GM23338 (cell line): ENCODE data around the gene S100A13. TPM values are rescaled to one million over a fixed set of nuclear protein-coding genes. Genes with fewer than 3 reads are reported as not detected.

Source experiments
- ATAC-seq: fragments of 200-7000 bp; cut with Tn5 transposase; 3 replicates; pipeline ENCODE4 v1.9.1; 2020
- DNase-seq: peaks from one replicate; pipeline ENCODE4 v3.0.0-alpha.2; 2015; ENCODE audit warnings: low spot score
- H2AFZ ChIP-seq: fragments of 200-600 bp; sonication (generic); 2 replicates; pipeline ENCODE4 v1.8.0; 2016; ENCODE audit warnings: antibody characterized with exemption, mild to moderate bottlenecking, moderate library complexity
- H3F3A ChIP-seq: fragments of 200-600 bp; sonication (generic); replicated peaks from 2 replicates; pipeline ENCODE4 v1.8.0; 2017; ENCODE audit warnings: antibody characterized with exemption, mixed run types, low read depth
- H3K27ac ChIP-seq: fragments of 200-600 bp; sonication (generic); 2 replicates; pipeline ENCODE4 v1.6.1; 2016; ENCODE audit warnings: low read depth
- H3K27me3 ChIP-seq: fragments of 200-600 bp; sonication (generic); 2 replicates; pipeline ENCODE4 v1.8.0; 2016; ENCODE audit warnings: mild to moderate bottlenecking, mixed run types, moderate library complexity; ENCODE audit not compliant: insufficient read depth
- H3K36me3 ChIP-seq: fragments of 200-600 bp; sonication (generic); 2 replicates; pipeline ENCODE4 v1.8.0; 2016; ENCODE audit warnings: mild to moderate bottlenecking; ENCODE audit not compliant: insufficient read depth
- H3K4me1 ChIP-seq: fragments of 200-600 bp; sonication (generic); 2 replicates; pipeline ENCODE4 v1.8.0; 2016; ENCODE audit warnings: mild to moderate bottlenecking, moderate library complexity; ENCODE audit not compliant: insufficient read depth
- H3K4me2 ChIP-seq: fragments of 200-600 bp; sonication (generic); 2 replicates; pipeline ENCODE4 v1.7.1; 2017; ENCODE audit warnings: mixed run types
- H3K4me3 ChIP-seq: fragments of 200-600 bp; sonication (generic); 2 replicates; pipeline ENCODE4 v1.6.1; 2016; ENCODE audit warnings: mixed run types
- H3K79me2 ChIP-seq: fragments of 200-600 bp; sonication (generic); replicated peaks from 2 replicates; pipeline ENCODE4 v1.8.0; 2017; ENCODE audit warnings: mild to moderate bottlenecking; ENCODE audit not compliant: insufficient read depth
- H3K9me2 ChIP-seq: fragments of 200-600 bp; sonication (generic); 2 replicates; pipeline ENCODE4 v1.8.0; 2017; ENCODE audit not compliant: insufficient read depth
- H4K20me1 ChIP-seq: fragments of 200-600 bp; sonication (generic); replicated peaks from 2 replicates; pipeline ENCODE4 v1.8.0; 2017; ENCODE audit warnings: mild to moderate bottlenecking; ENCODE audit not compliant: insufficient read depth
- H3K27ac Mint-ChIP-seq: 2 replicates; pipeline ENCODE4 v1.8.0; 2020; ENCODE audit warnings: inconsistent platforms, mild to moderate bottlenecking, moderate library complexity, mixed read lengths
- H3K27me3 Mint-ChIP-seq: 3 replicates; pipeline ENCODE4 v1.8.0; 2022; ENCODE audit warnings: low read depth, mild to moderate bottlenecking, moderate library complexity, mixed read lengths, inconsistent platforms; ENCODE audit not compliant: insufficient read depth, poor library complexity
- H3K36me3 Mint-ChIP-seq: 3 replicates; pipeline ENCODE4 v1.8.0; 2021; ENCODE audit warnings: low read depth, mild to moderate bottlenecking, inconsistent platforms, moderate library complexity, mixed read lengths
- H3K4me1 Mint-ChIP-seq: 3 replicates; pipeline ENCODE4 v1.8.0; 2020; ENCODE audit warnings: mild to moderate bottlenecking, inconsistent platforms, mixed read lengths
- H3K4me3 Mint-ChIP-seq: 3 replicates; pipeline ENCODE4 v1.8.0; 2021; ENCODE audit warnings: moderate library complexity, mild to moderate bottlenecking, inconsistent platforms, mixed read lengths
- H3K9me3 Mint-ChIP-seq: 3 replicates; pipeline ENCODE4 v1.8.0; 2020; ENCODE audit warnings: moderate library complexity, mild to moderate bottlenecking, inconsistent platforms, mixed read lengths
- CREB1 ChIP-seq: fragments of 250-450 bp; sonication (Bioruptor Pico); IDR thresholded peaks from 2 replicates; pipeline ENCODE4 v1.5.0; 2020; ENCODE audit warnings: low read depth, mild to moderate bottlenecking, moderate library complexity
- EZH2 ChIP-seq: fragments of 200-600 bp; sonication (generic); IDR thresholded peaks from one replicate; pipeline ENCODE4 v1.8.0; 2017; ENCODE audit warnings: antibody characterized with exemption, mild to moderate bottlenecking, low read depth; ENCODE audit not compliant: unreplicated experiment
- EZH2phosphoT487 ChIP-seq: fragments of 200-600 bp; sonication (generic); IDR thresholded peaks from one replicate; pipeline ENCODE4 v1.8.1; 2018; ENCODE audit warnings: antibody characterized with exemption; ENCODE audit not compliant: unreplicated experiment
- JUNB ChIP-seq: IDR thresholded peaks from one replicate; pipeline ENCODE4 v1.6.1; 2016; ENCODE audit warnings: antibody characterized with exemption; ENCODE audit not compliant: unreplicated experiment
- NANOG ChIP-seq: IDR thresholded peaks from 2 replicates; pipeline ENCODE4 v1.6.1; 2016; ENCODE audit warnings: antibody characterized with exemption, borderline replicate concordance
- POLR2AphosphoS5 ChIP-seq: IDR thresholded peaks from 2 replicates; pipeline ENCODE4 v1.6.1; 2016; ENCODE audit warnings: antibody characterized with exemption, low read depth
- STAT1 ChIP-seq: IDR thresholded peaks from one replicate; pipeline ENCODE4 v1.6.1; 2016; ENCODE audit warnings: antibody characterized with exemption; ENCODE audit not compliant: unreplicated experiment
- ZNF114 ChIP-seq: fragments of 250-450 bp; sonication (Bioruptor Pico); IDR thresholded peaks from 2 replicates; pipeline ENCODE4 v1.5.0; 2020; ENCODE audit warnings: mild to moderate bottlenecking, moderate library complexity
- ZNF331 ChIP-seq: fragments of 250-450 bp; sonication (Bioruptor Pico); IDR thresholded peaks from 2 replicates; pipeline ENCODE4 v1.5.0; 2020; ENCODE audit warnings: low read depth, mild to moderate bottlenecking, moderate library complexity
- ZNF462 ChIP-seq: fragments of 250-450 bp; sonication (Bioruptor Pico); IDR thresholded peaks from 2 replicates; pipeline ENCODE4 v1.5.0; 2020; ENCODE audit warnings: mild to moderate bottlenecking, moderate library complexity
- polyA plus RNA-seq: library from polyadenylated mRNA; unstranded; fragments of >200 nt; fragmentation: Nextera tagmentation; extraction: Ambion mirVana; gene quantifications from 2 replicates; pipeline ENCODE4 v1.2.1, GENCODE V29; 2016
- total RNA-seq: library from RNA; depleted of rRNA; stranded (reverse); fragments of >200 nt; shearing (Covaris generic); gene quantifications from 2 replicates; pipeline ENCODE4 v1.2.3, GENCODE V29; 2014
- TF ChIP-seq, protein P1 (sequence below): IDR thresholded peaks from one replicate; pipeline ENCODE4 v1.6.1; 2018; ENCODE audit warnings: antibody characterized with exemption; ENCODE audit not compliant: unreplicated experiment
- TF ChIP-seq, protein P2 (sequence below): IDR thresholded peaks from 2 replicates; pipeline ENCODE4 v1.6.1; 2016; ENCODE audit warnings: antibody characterized with exemption
- TF ChIP-seq, protein P3 (sequence below), 2 experiments: fragments of 200-600 bp in 1 of 2; sonication (generic) in 1 of 2; conservative IDR thresholded peaks; 2 replicates each; pipeline versions ENCODE4 v1.5.1 to v1.6.1; 2016 to 2017; ENCODE audit warnings: antibody characterized with exemption in 2 of 2, low read depth in 2 of 2, mild to moderate bottlenecking in 2 of 2, moderate library complexity in 1 of 2

Gene S100A13
- total and polyA plus RNA-seq, 2 experiments from 2014 or later, result 32.7 to 165 TPM

DNA sequence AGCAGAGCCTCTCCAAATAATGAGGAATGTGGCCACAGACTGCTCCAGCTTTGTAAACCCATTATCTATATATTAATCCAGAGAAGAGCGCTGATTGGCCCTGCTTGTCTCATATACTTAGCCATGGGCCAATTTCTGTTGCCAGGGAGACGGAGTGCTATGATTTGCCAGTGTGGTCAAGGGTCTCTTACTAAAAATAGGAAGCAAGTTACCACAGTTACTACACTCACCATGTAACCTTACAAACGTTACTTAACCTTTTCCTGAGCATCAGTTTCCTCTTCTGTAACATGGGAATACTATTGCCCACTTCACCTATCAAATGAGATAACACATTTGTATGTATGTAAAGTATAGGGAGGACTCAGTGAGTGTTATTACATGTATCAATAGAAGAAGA, 54.0 kb downstream of the S100A13 start:
- Histone ChIP-seq H4K20me1 (no peaks in the 10 kb centered on the region), H3K27ac (no peak overlapping the region), H3F3A (no peaks in the 10 kb centered on the region), H3K4me2 (no peak overlapping the region), H2AFZ (no peak overlapping the region), H3K27me3 (no peaks in the 10 kb centered on the region), H3K79me2 (no peaks in the 10 kb centered on the region), H3K36me3 (no peaks in the 10 kb centered on the region), H3K4me1 (peaks cover 5% of the 10 kb centered on the region; the same call in 1 of the 2 replicates), H3K9me2 (no peaks in the 10 kb centered on the region), H3K4me3 (no peak overlapping the region)
- Mint-ChIP-seq H3K9me3 (peaks cover 23% of the 10 kb centered on the region; the same call in 2 of the 3 replicates), H3K4me3 (no peak overlapping the region), H3K4me1 (peaks cover 13% of the 10 kb centered on the region), H3K27me3 (peaks cover 7% of the 10 kb centered on the region), H3K36me3 (no peaks in the 10 kb centered on the region; the same call in 1 of the 3 replicates), H3K27ac (no peak overlapping the region)
- DNase-seq (no peak), ATAC-seq (no peak)
- TF ChIP-seq ZNF331 (CRISPR knock-in tag) (no peak), NANOG (no peak), JUNB (no peak), POLR2AphosphoS5 (no peak), EZH2 (no peak), CREB1 (CRISPR knock-in tag) (no peak), STAT1 (no peak), EZH2phosphoT487 (no peak), ZNF462 (no peak), ZNF114 (CRISPR knock-in tag) (no peak)
- TF ChIP-seq, protein P1, sequence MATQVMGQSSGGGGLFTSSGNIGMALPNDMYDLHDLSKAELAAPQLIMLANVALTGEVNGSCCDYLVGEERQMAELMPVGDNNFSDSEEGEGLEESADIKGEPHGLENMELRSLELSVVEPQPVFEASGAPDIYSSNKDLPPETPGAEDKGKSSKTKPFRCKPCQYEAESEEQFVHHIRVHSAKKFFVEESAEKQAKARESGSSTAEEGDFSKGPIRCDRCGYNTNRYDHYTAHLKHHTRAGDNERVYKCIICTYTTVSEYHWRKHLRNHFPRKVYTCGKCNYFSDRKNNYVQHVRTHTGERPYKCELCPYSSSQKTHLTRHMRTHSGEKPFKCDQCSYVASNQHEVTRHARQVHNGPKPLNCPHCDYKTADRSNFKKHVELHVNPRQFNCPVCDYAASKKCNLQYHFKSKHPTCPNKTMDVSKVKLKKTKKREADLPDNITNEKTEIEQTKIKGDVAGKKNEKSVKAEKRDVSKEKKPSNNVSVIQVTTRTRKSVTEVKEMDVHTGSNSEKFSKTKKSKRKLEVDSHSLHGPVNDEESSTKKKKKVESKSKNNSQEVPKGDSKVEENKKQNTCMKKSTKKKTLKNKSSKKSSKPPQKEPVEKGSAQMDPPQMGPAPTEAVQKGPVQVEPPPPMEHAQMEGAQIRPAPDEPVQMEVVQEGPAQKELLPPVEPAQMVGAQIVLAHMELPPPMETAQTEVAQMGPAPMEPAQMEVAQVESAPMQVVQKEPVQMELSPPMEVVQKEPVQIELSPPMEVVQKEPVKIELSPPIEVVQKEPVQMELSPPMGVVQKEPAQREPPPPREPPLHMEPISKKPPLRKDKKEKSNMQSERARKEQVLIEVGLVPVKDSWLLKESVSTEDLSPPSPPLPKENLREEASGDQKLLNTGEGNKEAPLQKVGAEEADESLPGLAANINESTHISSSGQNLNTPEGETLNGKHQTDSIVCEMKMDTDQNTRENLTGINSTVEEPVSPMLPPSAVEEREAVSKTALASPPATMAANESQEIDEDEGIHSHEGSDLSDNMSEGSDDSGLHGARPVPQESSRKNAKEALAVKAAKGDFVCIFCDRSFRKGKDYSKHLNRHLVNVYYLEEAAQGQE, result no peak
- TF ChIP-seq, protein P2, sequence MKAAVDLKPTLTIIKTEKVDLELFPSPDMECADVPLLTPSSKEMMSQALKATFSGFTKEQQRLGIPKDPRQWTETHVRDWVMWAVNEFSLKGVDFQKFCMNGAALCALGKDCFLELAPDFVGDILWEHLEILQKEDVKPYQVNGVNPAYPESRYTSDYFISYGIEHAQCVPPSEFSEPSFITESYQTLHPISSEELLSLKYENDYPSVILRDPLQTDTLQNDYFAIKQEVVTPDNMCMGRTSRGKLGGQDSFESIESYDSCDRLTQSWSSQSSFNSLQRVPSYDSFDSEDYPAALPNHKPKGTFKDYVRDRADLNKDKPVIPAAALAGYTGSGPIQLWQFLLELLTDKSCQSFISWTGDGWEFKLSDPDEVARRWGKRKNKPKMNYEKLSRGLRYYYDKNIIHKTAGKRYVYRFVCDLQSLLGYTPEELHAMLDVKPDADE, result no peak
- TF ChIP-seq, protein P3, sequence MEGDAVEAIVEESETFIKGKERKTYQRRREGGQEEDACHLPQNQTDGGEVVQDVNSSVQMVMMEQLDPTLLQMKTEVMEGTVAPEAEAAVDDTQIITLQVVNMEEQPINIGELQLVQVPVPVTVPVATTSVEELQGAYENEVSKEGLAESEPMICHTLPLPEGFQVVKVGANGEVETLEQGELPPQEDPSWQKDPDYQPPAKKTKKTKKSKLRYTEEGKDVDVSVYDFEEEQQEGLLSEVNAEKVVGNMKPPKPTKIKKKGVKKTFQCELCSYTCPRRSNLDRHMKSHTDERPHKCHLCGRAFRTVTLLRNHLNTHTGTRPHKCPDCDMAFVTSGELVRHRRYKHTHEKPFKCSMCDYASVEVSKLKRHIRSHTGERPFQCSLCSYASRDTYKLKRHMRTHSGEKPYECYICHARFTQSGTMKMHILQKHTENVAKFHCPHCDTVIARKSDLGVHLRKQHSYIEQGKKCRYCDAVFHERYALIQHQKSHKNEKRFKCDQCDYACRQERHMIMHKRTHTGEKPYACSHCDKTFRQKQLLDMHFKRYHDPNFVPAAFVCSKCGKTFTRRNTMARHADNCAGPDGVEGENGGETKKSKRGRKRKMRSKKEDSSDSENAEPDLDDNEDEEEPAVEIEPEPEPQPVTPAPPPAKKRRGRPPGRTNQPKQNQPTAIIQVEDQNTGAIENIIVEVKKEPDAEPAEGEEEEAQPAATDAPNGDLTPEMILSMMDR (conservative IDR thresholded peaks at IDR 0.05; ENCODE audit: low read depth in 2 of 2), result no peak
